ENCODE results near the gene MT1M. TPM values are rescaled to one million over a fixed set of nuclear protein-coding genes. Genes with fewer than 3 reads are reported as not detected.

The MT1M gene
- total RNA-seq, 4 donors from 2014 or later: 7.1 to 45.5 (median 33.8) TPM

GRCh38 chr16:56682703-56683397 lies 50.4 kb downstream of the MT1M start:
- TF ChIP-seq POLR2A (IDR thresholded peaks at IDR 0.05) (peak in 1 of 2 donors; percentile 2), CTCF (IDR thresholded peaks at IDR 0.05) (no peak)
- Histone ChIP-seq H3K27me3 (no peaks in the 10 kb centered on the region), H3K9me3 (no peaks in the 10 kb centered on the region), H3K27ac (peak overlapping the region; percentile 89 to 94 (median 92)), H3K4me3 (replicated peaks in 1 of 3) (peak overlapping the region; percentile 84 to 98 (median 96)), H3K36me3 (peaks cover 0 to 13% of the 10 kb centered on the region in 2 donors), H3K4me1 (peaks cover 27 to 31% of the 10 kb centered on the region in 2 donors)
- peak in 1 of 2 donors; percentile 56 for DNase-seq
- 16 to 27% methylated on average over 8 of the region's 8 CpGs for WGBS, 2 donors
- intact Hi-C loops (cut with DNase I): no loop called here

Other genes with a start within 250 kb of the MT1M start
- gene AMFR, start 207.1 kb upstream of the MT1M start, total RNA-seq: 100 to 1,000 TPM; 130 to 167 (median 146) TPM
- gene NUDT21, start 181.3 kb upstream of the MT1M start, total RNA-seq: 100 to 1,000 TPM in 1 of 4 donors, 10 to 100 TPM in 3; 55.0 to 120 (median 68.2) TPM
- gene OGFOD1, start 181.1 kb upstream of the MT1M start, total RNA-seq: 10 to 100 TPM; 28.4 to 75.3 (median 58.7) TPM
- 10 to 100 TPM; 55.1 to 98.6 (median 57.4) TPM for gene BBS2, start 112.6 kb upstream of the MT1M start, total RNA-seq
- not detected for gene MT4, start 67.6 kb upstream of the MT1M start, total RNA-seq
- not detected for gene MT3, start 43.1 kb upstream of the MT1M start, total RNA-seq
- gene MT2A, start 24.1 kb upstream of the MT1M start, total RNA-seq: 100 to 1,000 TPM in 1 of 4 donors, 10 to 100 TPM in 3; 42.8 to 285 (median 54.6) TPM
- 1,000 to 10,000 TPM in 1 of 4 donors, 100 to 1,000 TPM in 3; 111 to 1,129 (median 368) TPM for gene MT1E, start 6.9 kb upstream of the MT1M start, total RNA-seq
- 10 to 100 TPM in 3 of 4 donors, 1 to 10 TPM in 1; 7.1 to 23.6 (median 16.8) TPM for gene MT1A, start 6.0 kb downstream of the MT1M start, total RNA-seq
- not detected for gene MT1B, start 19.2 kb downstream of the MT1M start, total RNA-seq
- 100 to 1,000 TPM in 1 of 4 donors, 10 to 100 TPM in 3; 25.8 to 220 (median 45.1) TPM for gene MT1F, start 25.3 kb downstream of the MT1M start, total RNA-seq
- gene MT1G, start 35.4 kb downstream of the MT1M start, total RNA-seq: 100 to 1,000 TPM; 410 to 930 (median 704) TPM
- gene MT1H, start 37.2 kb downstream of the MT1M start, total RNA-seq: 100 to 1,000 TPM in 1 of 4 donors, 10 to 100 TPM in 2, not detected in 1; 45.4 to 179 (median 62.8) TPM
- 1,000 to 10,000 TPM in 1 of 4 donors, 100 to 1,000 TPM in 3; 314 to 2,825 (median 445) TPM for gene MT1X, start 49.8 kb downstream of the MT1M start, total RNA-seq
- 100 to 1,000 TPM in 2 of 4 donors, 10 to 100 TPM in 2; 70.1 to 150 (median 97.4) TPM for gene NUP93, start 97.5 kb downstream of the MT1M start, total RNA-seq
- gene SLC12A3, start 232.5 kb downstream of the MT1M start, total RNA-seq: not detected